ENCODE results near the gene STXBP4.

Gene STXBP4, protein sequence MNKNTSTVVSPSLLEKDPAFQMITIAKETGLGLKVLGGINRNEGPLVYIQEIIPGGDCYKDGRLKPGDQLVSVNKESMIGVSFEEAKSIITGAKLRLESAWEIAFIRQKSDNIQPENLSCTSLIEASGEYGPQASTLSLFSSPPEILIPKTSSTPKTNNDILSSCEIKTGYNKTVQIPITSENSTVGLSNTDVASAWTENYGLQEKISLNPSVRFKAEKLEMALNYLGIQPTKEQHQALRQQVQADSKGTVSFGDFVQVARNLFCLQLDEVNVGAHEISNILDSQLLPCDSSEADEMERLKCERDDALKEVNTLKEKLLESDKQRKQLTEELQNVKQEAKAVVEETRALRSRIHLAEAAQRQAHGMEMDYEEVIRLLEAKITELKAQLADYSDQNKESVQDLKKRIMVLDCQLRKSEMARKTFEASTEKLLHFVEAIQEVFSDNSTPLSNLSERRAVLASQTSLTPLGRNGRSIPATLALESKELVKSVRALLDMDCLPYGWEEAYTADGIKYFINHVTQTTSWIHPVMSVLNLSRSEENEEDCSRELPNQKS

DNA sequence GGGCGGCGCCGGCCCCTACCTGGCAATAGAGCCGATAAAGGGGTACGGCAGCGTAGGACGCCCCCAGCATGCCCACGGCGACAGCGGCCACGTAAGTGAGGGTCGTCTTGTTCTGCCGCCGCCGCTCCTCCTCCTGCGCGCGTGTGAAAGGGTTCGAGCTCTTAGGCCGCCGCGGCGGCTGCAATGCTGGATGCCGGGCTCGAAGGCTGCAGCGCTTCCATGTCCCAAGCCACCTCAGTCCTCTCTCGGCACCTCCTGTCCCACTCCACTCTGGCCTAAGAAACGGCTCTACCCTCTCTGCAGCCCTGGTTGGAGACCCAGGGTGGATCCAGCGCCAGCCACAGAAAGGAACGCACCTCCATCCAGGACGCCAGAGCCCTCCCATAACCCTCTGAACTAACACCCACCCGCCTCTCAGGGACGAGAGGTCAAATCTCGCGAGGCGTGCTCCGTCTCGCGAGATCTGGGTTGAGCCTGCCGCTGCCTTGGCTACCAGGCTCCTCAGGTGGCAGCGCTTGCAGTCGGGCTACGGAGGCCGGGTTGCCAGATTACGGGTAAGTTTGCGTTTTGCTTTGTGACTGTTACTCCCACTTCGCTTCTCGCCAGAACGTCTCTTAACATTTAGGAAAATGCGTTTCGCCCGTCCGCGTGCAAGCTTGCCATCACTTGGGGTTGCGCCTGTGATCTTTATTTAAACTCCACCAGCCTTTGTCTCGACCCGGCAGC, at the start of gene STXBP4, which contains the start of gene COX11:
TSS of gene STXBP4 (plus strand) at position 504 of the 726 bp plus-strand sequence. CDS start 17,455 bp downstream, outside the sequence.
TSS of gene COX11 (minus strand) at position 393 of the 726 bp plus-strand sequence. CDS start at position 385, 8 bp downstream.
- peak; percentile 98 to 99 for DNase-seq

DNA sequence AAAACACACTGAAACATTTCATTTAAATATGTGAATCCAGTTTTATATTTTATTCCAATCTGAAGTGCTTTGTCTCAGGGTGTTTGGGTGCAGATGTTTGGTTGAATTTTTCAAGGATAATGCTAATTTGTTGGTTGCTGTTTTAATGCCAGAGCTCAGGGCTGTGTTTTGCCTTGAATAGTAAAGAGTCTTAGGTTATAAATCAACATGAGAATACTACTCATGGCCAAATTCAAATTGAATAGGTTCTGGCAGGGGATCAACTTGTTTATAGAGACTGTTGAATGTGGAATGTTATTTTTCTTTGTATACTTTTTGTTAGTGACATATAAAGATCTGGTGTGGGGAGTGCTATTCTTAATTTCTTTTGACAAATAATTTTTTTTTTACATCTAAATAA, 49.1 kb upstream of the STXBP4 start:
- no peak for DNase-seq

DNA sequence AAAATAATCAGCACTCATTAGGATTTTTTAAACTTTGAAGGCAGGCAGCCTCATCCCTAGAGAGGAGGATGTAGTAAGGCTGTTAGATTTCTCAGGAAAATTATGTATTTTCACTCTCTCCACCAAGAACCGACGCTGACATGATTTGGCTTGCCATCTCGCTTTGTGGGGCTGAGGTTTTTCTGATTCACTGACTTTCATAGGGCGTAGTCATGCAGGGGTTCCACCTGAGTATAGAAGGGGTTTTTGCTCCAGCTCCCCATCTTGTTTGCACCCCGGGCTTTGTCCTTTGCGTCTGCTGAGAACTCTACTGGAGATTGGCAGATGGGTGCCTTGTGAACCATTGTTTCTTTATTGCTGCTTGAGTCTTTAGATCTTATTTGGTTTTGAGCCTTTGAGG, 47.7 kb upstream of the STXBP4 start:
- DNase-seq, result no peak

DNA sequence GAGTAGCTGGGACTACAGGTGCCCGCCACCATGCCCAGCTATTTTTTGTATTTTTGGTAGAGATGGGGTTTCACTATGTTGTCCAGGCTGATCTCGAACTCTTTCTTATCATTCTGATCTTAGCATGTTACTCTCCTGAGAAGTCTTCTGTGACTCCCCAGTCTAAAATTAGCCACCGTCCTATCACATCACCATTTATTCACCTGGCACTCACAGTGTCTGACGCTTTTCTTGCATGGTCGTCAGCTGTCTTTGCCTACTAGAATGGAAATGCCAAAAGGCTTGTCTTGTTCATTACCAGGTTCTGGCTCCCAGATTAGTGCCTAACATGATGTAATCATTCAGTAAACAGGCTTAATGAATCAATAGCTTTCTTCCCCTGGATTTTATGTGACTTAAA, 44.2 kb upstream of the STXBP4 start:
- DNase-seq, result no peak

DNA sequence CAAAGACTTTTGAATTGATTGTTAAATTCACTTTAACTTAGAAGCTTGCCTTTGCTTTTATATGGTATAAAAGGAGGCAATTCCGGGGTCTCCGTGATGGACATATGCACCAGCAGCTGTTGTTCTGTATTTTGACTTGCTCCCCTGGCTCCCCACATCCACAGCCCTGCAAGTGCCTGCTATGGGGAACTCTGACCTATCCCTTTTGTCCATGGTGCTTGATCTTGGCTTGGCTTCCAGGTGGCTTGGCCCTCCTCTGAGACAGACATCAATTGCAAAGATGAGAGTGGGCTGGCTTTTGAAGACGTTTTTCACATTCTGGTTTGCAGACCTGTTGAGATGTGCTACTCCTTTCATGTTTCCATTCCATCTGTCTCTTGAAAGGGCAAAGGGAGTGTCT, 41.0 kb upstream of the STXBP4 start:
- DNase-seq, result no peak

DNA sequence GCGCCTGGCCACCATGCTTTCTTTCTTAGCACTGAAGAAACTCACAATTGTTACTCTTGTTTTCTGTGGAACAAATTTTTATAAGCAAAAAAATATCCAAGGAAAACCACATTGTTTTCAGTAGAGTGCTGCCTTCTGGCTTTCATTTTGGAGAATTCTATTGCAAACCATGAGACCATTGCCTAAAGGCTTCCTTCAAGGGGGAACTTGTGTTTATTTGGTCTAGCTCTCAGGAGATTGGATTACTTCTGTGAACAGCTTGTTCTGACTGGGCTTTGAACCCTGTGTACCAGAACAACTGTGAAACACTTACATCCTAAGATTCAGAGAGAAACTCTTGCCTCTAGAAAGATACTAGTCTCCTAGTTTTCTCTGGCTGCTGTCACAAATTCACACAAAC, 35.9 kb upstream of the STXBP4 start:
- no peak for DNase-seq

DNA sequence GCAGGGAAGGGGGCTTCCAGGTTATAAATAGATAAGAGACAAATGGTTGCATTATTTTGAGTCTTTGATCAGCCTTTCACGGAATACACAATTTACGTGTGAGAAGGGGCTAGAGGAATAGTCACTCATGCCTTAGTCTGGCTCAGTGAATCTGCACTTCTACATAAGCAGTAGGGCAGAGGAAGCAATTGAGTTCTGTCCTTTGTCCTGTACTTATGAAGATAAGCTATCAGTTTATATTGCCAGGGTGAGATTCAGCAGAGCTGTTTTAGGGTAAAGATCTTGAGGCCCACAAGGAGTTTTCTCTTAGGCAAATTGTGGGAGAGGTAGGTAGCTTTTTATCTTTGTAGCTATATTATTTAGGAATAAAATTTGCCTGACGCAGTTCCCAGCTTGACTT, 34.6 kb upstream of the STXBP4 start:
- no peak for DNase-seq

DNA sequence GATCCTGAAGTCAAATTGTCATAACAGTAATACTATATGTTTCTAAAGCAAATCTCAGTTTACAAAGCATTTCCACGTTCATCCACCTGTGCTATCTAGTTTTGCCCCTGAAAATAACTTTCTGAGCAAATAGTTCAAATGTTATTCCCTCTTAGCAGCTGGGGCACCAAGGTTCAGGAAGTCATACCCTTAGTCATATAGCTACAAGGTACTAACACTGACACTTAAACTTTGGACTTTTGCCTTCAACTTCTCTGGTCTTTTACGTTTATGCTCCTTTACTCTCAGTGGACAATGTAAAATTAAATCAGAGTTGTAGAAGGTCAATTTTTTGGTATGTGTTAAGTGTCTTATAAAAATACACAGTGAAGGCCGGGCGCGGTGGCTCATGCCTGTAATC, 33.1 kb upstream of the STXBP4 start:
- no peak for DNase-seq

DNA sequence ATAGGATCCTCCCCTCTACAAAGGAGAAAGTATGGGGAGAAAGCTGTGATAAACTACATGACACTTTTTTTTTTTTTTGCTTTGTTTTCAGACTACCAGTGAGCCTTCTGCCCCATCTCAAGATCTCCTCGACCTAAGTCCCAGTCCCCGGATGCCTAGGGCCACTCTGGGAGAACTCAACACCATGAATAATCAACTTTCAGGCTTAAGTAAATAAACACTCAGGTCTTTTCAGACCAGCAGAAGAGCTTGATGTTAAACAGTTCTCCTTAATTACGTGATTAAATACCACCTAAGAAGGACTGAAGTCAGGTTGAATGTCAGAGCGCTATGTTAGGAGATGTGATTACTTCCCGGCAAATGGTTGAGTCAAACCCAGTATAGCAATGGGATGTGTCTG, 31.5 kb upstream of the STXBP4 start:
- DNase-seq, result no peak

DNA sequence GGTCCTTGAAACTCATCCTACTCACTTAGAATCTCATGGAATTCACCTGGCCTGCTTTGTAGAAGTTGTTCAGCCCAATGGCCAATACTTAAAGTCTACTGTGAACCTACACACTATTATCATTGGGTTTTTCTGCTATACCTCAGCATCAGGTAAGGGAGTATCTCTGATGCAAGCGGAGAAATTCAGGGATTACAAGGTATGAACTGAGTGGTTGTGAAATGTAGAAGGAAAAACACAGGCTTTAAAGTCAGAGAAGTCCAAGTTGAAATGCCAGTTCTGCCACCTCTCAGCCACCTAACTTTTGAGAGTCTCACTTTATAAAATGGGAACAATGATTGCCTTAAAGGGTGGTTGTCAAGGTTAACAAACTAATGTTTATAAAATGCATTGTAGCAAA, 31.1 kb upstream of the STXBP4 start:
- DNase-seq, result no peak

DNA sequence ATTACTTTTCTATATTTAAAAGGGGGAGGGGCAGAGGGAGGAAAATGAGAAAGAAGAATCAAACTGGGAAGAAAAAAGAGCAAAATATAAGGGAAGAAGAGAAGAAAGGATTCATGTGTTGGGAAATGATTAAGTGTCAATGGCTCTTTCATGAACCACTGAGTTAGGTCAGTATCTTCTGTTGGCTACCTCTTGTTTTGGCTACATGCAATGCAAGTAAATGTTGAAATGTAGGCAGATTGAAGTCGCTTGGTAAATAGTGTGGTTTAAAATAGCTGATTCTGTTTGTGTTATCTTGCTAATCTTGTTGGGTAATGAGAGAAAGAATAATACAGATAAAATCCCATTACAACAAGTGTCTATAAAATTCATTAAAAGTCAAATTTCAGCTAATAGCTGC, 27.3 kb upstream of the STXBP4 start:
- DNase-seq, result no peak

DNA sequence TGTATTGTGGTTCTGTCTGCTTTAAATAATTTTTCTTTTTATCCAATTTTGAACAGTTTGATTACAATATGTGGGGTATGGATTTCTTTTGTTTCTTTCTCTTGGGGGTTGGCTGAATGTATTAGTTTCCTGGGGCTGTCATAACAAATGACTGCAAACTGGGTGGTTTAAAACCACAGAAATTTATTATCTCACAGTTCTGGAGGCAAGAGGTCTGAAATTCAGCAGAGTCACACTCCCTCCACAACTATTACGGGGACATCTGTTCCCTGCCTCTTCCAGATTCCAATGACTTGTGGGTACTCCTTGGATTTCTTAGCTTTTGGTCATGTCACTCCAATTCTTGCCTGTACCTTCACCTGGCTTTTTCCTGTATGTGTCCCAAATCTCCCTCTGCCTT, 23.8 kb upstream of the STXBP4 start:
- no peak for DNase-seq

DNA sequence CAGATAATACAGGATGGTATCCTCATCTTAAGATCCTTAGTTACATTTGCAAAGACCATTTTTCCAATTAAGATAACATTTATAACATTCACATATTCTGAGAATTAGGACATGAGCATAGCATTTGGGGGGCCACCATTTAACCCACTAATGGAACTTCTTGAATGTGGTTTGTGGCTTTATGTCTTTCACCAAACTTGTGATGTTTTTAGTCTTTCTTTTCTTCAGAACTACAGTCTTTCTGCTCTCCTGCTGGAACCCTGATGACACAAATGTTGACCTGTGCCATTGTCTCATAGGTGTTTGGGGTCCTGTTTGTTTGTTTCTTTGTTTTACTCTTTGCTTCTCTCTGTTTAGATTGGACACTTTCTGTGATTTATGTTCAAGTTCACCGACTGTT, 23.3 kb upstream of the STXBP4 start:
- DNase-seq, result no peak

DNA sequence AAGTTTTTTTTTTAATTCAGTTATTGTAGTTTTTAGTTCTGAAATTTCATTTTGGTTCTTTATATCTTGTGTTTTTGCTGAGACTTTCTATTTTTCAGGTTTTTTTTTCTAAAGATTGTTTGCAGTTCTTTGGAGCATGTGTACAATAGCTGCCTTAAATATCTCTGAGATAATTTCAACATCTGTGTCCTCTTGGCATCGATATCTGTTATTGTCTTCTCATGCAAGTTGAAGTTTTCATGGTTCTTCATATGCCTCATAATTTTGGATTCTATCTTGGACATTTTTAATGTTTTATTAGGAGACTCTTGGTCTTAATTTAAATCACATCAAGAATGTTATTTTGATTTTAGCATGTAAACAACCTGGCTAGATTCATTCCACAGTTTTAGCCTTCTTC, 22.9 kb upstream of the STXBP4 start:
- DNase-seq, result no peak

DNA sequence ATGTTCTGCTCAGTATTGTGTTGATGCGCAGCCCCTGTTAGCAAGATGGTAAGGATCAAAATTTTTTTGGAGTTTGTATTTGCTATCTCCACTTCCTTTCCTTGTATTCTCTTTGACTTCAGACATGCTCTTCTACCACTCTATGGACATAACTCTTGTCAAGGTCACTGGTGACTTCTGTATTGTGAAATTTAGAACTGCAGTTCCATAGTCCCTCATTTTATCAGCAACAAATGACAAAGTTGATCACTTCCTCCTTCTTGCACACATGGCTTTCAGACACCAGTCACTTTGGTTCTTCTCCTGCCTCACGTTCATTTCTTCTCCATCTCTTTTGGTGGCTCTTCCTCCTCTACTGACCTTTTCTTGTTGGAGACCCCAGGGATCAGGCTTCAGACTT, 21.2 kb upstream of the STXBP4 start:
- peak; percentile 21 to 52 for DNase-seq

DNA sequence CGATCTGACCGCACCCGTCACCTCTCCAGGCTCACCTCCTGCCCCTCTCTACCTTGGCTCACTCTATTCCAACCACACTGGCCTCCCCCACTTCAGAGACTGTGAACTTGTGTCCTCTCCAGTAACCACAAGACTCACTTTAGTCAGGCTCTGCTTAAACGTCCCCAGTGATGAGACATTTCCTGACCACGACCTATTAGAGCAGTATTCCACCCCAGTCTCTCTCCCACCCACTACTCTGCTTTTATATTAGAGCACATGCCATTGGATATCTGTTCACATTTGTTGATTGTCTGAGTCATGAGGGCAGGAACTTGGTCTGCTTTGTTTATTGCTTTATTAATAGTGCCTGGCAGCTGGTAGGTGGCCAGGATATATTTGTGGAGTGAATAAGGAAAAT, 20.2 kb upstream of the STXBP4 start:
- DNase-seq, result peak; percentile 80 to 86

DNA sequence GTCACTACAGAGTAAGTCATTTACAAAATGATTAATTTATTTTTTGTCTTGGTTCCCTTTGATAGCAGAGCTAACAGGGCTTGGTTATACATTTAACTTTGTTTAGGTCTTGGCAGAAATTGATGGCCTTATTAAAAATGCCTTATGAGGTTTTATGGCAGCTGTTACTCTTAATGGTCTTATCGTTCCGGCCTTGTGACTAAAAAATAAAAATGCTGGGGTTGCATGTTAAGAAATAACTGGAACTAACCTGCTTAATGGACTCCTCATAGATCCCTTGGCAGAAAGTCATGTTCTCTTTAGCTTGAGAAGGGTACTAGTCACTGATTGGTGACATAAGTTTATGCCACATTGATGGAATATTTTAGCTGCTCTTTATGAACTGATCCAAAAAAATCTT, 18.4 kb upstream of the STXBP4 start:
- DNase-seq, result no peak

DNA sequence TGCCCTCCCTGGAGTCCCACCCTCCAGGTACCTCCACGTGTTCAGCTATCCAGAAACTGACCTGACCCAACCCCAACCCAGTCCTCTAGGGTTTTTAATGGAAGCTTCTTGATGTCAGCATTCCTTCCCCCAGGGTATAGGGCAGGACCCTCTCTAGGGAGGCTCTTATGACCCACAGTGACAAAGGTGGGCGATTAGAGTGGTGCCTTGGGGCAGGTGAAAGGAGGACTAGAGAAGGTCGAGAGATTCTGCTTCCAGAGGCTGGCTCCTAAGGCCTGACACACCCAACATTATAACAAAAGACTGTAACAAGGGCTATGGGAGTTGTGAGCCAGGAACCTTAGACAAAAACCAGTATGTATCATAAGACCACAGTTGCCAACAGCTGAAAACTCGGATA, 17.3 kb upstream of the STXBP4 start:
- no peak for DNase-seq

DNA sequence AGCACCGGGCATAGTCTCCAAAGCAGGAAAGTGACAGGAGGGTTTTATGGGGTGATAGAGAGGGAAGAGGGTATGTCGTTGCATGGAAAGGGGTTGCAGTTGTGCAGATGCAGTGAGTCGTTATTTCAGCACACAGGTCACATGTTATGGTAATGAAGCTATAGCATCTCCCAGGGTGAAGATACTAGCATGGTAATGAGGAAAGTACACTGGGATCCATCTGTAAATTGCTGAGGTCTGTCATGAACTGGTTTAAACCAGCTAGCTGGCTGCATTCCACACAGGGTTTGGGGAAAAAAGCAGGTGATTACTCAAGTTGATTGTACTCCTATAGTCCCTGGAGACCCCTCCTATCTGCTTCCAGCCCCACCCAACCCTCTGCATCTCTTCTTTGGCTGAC, 11.8 kb upstream of the STXBP4 start:
- no peak for DNase-seq

DNA sequence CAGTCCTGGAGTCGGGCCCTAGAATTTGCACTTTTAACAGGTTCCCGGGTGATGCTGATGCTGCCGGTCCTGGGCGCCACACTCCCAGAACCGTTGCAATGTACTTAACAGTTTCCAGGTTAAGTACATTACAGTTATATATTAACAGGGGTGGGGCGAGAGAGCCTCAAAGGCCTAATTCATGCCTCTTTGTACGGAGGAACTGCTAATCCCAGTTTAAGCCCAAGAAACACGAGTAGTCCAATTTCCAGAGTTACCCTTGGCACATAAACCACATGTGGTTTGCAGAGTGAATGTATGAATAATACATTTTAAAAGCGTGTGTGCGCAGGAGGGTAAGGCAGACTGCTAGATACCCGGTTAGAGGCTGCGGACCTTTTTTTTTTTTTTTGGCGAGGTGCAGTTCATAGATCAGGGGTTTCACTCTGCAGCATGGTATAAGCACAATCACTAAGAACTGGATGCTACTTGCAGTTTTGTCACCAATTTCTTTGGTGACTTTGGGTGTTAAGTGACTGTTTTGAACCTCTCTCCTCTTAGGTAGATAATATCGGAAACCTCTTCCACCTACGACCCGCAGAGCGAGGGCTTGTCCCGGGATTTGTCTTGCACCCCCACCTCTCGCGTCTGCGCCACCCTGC, 824 bp upstream of the STXBP4 start:
- peak in 1 of 2 experiments; percentile 67 for DNase-seq

DNA sequence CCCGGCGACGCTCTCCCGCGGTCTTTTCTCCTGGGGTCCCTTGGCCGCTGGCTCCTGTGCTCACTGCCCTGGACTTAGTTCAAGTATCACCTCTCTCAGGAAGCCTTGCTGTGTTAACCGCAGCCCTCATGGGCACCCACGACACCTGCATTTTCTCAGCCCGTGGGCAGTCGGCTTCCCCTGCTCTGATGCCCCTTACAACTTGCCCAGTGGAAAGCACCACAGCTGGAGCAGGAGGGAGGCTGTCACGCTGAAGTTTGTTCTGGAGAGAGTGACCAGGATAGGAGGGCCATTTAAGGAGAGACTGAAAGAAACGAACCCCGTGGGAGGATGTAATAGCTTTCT, 395 bp downstream of the STXBP4 start:
- DNase-seq, result peak; percentile 54 to 77

DNA sequence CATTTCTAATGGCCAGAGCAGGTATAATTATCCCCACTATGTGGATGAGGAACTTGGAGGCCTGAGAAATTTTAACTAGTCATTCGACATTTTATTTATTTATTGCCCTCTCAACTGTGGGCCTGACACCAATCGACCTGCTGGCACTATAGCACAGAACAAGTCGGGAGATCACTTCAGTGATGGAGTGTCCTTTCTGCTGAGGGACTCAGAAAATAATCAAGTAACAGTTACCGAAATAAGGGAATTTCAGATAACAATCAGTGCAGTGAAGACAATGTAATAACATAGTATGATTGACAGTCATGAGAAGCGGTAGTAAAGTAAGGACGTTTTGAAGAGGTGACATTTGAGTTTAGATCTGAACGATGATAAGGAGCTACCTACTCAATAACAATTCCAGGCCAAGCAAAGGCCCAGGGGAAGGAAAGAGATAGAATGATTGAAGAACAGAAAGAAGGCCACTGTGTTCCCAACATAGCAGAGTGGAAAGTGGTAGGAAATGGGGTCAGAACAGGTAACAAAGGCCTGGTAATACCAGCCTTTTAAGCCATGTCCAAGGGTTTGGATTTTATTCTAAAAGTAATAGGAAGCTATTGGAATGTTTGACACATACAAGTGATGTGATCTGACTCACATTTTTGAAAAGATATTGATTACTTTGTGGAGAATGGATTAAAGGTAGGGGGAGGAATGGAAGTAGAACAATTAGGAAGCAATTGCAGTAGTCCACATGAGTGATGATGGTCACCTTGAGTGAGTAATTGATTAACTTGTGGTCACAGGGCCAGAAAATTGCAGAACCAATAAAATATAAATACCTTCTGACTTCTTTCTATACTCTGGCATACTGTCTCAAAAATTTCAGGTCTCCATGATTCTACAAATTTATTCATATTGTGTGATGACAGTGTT, 1.4 kb downstream of the STXBP4 start:
- no peak for DNase-seq

DNA sequence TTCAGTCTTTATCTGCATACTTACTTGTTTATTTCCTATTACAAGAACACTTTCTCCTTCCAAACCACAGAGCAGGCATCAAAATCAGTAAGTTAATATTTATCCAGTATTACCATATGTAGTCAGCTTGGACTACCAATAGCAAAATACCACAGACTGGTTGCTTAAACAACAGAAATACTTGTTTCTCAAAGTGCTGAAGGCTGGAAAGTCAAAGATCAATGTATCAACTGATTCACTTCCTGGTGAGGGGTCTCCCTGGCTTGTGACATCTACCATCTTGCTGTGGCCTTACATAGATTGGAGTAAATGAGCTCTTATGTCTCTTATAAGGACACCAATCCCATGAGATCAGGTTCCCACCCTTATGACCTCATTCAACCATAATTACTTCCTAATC, 2.6 kb downstream of the STXBP4 start:
- no peak for DNase-seq

All from Kasumi-1 (cell line).